HEK293T (cell line): ENCODE results near the gene CELSR1.

ENCODE experiments used
- CTCF ChIA-PET: fragments of 350-600 bp; formaldehyde crosslinking; extraction: SDS; loops from one replicate; lab custom pipeline; 2021; ENCODE audit warnings: antibody characterized with exemption, inconsistent platforms; lab: Yijun Ruan, JAX
- POLR2A ChIA-PET: fragments of 350-600 bp; formaldehyde crosslinking; extraction: SDS; loops from one replicate; lab custom pipeline; 2020; ENCODE audit warnings: antibody characterized with exemption, inconsistent platforms; lab: Yijun Ruan, JAX
- DNase-seq: peaks from one replicate; pipeline ENCODE4 v3.0.0; 2012; ENCODE audit warnings: mixed read lengths; ENCODE audit errors: extremely low spot score
- ARNT ChIP-seq: fragments of 450-650 bp; IDR thresholded peaks from 2 replicates; pipeline ENCODE4 v1.6.1; 2017; ENCODE audit warnings: mild to moderate bottlenecking
- BHLHE40 ChIP-seq: fragments of 450-650 bp; IDR thresholded peaks from 2 replicates; pipeline ENCODE4 v1.6.1; 2016; ENCODE audit warnings: mild to moderate bottlenecking, moderate library complexity, borderline replicate concordance
- CTBP1 ChIP-seq: fragments of 450-650 bp; IDR thresholded peaks from 2 replicates; pipeline ENCODE4 v1.6.1; 2016; ENCODE audit warnings: borderline replicate concordance
- ELF4 ChIP-seq: fragments of 450-650 bp; IDR thresholded peaks from 2 replicates; pipeline ENCODE4 v1.6.1; 2017; ENCODE audit warnings: antibody characterized with exemption
- FOXA1 ChIP-seq: fragments of 450-650 bp; IDR thresholded peaks from 2 replicates; pipeline ENCODE4 v1.6.1; 2016; ENCODE audit warnings: mild to moderate bottlenecking
- FOXK2 ChIP-seq: fragments of 450-650 bp; IDR thresholded peaks from 2 replicates; pipeline ENCODE4 v1.6.1; 2016; ENCODE audit warnings: mild to moderate bottlenecking
- FOXM1 ChIP-seq: fragments of 450-650 bp; IDR thresholded peaks from 2 replicates; pipeline ENCODE4 v1.6.1; 2017; ENCODE audit warnings: mild to moderate bottlenecking, borderline replicate concordance
- HDGF ChIP-seq: fragments of 450-650 bp; IDR thresholded peaks from 2 replicates; pipeline ENCODE4 v1.6.1; 2017; ENCODE audit warnings: antibody characterized with exemption, borderline replicate concordance
- L3MBTL2 ChIP-seq: fragments of 450-650 bp; conservative IDR thresholded peaks from 2 replicates; pipeline ENCODE4 v1.6.1; 2016; ENCODE audit warnings: mild to moderate bottlenecking
- LEF1 ChIP-seq: fragments of 450-650 bp; IDR thresholded peaks from 2 replicates; pipeline ENCODE4 v1.6.1; 2017; ENCODE audit warnings: mild to moderate bottlenecking, borderline replicate concordance
- NFRKB ChIP-seq: fragments of 450-650 bp; IDR thresholded peaks from 2 replicates; pipeline ENCODE4 v1.6.1; 2016; ENCODE audit warnings: mild to moderate bottlenecking, moderate library complexity
- PKNOX1 ChIP-seq: fragments of 450-650 bp; IDR thresholded peaks from 2 replicates; pipeline ENCODE4 v1.6.1; 2016
- SP1 ChIP-seq: fragments of 450-650 bp; IDR thresholded peaks from 2 replicates; pipeline ENCODE4 v1.6.1; 2017
- SUZ12 ChIP-seq: fragments of 450-650 bp; IDR thresholded peaks from 2 replicates; pipeline ENCODE4 v1.6.1; 2016; ENCODE audit warnings: mild to moderate bottlenecking
- TARDBP ChIP-seq: fragments of 450-650 bp; IDR thresholded peaks from 2 replicates; pipeline ENCODE4 v1.6.1; 2016
- ZNF384 ChIP-seq: fragments of 450-650 bp; IDR thresholded peaks from 2 replicates; pipeline ENCODE4 v1.6.1; 2016

Gene CELSR1

GRCh38 chr22:46354176-46354992 lies 183.0 kb downstream of the CELSR1 start:
- TF ChIP-seq LEF1 = no peak
- TF ChIP-seq SUZ12 = no peak
- TF ChIP-seq FOXA1 = no peak
- no peak for TF ChIP-seq HDGF
- no peak for TF ChIP-seq FOXK2
- no peak for TF ChIP-seq L3MBTL2
- no peak for TF ChIP-seq BHLHE40
- TF ChIP-seq ZNF384 = no peak
- TF ChIP-seq ARNT = no peak
- TF ChIP-seq FOXM1 = no peak
- no peak for TF ChIP-seq PKNOX1
- no peak for TF ChIP-seq ELF4
- ChIA-PET POLR2A (no interaction called here), CTCF (no interaction called here)
- DNase-seq = no peak

GRCh38 chr22:46353483-46354105 lies 183.8 kb downstream of the CELSR1 start:
- ChIA-PET CTCF (no interaction called here), POLR2A (no interaction called here)
- TF ChIP-seq TARDBP (no peak), PKNOX1 (no peak), CTBP1 (no peak), ELF4 (no peak), ARNT (no peak), NFRKB (no peak), ZNF384 (no peak), SUZ12 (no peak), BHLHE40 (no peak), FOXA1 (no peak), L3MBTL2 (no peak)
- DNase-seq = no peak

GRCh38 chr22:46352691-46353386 lies 184.6 kb downstream of the CELSR1 start:
- no peak for DNase-seq
- no peak for TF ChIP-seq TARDBP
- no peak for TF ChIP-seq NFRKB
- no peak for TF ChIP-seq ELF4
- TF ChIP-seq BHLHE40 = no peak
- TF ChIP-seq L3MBTL2 = no peak
- no peak for TF ChIP-seq SP1
- TF ChIP-seq ZNF384 = no peak
- TF ChIP-seq LEF1 = no peak
- no peak for TF ChIP-seq PKNOX1
- CTCF ChIA-PET = no interaction called here
- POLR2A ChIA-PET = no interaction called here

- TF ChIP-seq FOXM1 = no peak
- TF ChIP-seq L3MBTL2 = no peak
- no peak for TF ChIP-seq SP1
- TF ChIP-seq LEF1 = no peak
- no peak for TF ChIP-seq TARDBP
- no peak for TF ChIP-seq ARNT
- TF ChIP-seq FOXA1 = no peak
- TF ChIP-seq ELF4 = no peak
- TF ChIP-seq PKNOX1 = no peak
- TF ChIP-seq NFRKB = no peak
- TF ChIP-seq CTBP1 = no peak
- TF ChIP-seq BHLHE40 = no peak
- no peak for TF ChIP-seq HDGF
- TF ChIP-seq SUZ12 = no peak
- no peak for TF ChIP-seq ZNF384
- no peak for TF ChIP-seq FOXK2
- ChIA-PET CTCF (no interaction called here), POLR2A (no interaction called here)
- DNase-seq = no peak
These were observed 185.1 kb downstream of the CELSR1 start for GRCh38 chr22:46352276-46352675.

- ChIA-PET POLR2A (no interaction called here), CTCF (no interaction called here)
- no peak for DNase-seq
These were observed 185.7 kb downstream of the CELSR1 start for GRCh38 chr22:46351767-46352166.

More at GRCh38 chr22:46351767-46352166, 185.7 kb downstream of the CELSR1 start:
- TF ChIP-seq PKNOX1 (no peak), ELF4 (no peak), NFRKB (no peak), HDGF (no peak), FOXA1 (no peak), ZNF384 (no peak), ARNT (no peak), BHLHE40 (no peak), TARDBP (no peak), L3MBTL2 (no peak), LEF1 (no peak), CTBP1 (no peak), SP1 (no peak), FOXM1 (no peak)
